ENCODE data around the gene EXOC6. TPM values are rescaled to one million over a fixed set of nuclear protein-coding genes. Genes with fewer than 3 reads are reported as not detected.

The EXOC6 gene
- total RNA-seq, 2 donors from 2014 or later: 7.0 to 10.1 TPM

GRCh38 chr10:93072225-93072712 lies 223.9 kb downstream of the EXOC6 start:
- Histone ChIP-seq H3K4me3 (peak overlapping the region in 1 of 2 donors; percentile 43), H3K27me3 (peaks cover 15 to 38% of the 10 kb centered on the region in 2 donors), H3K27ac (no peak overlapping the region), H3K36me3 (no peaks in the 10 kb centered on the region), H3K9me3 (no peaks in the 10 kb centered on the region), H3K4me1 (peaks cover 0 to 49% of the 10 kb centered on the region in 2 donors)
- TF ChIP-seq CTCF (IDR thresholded peaks at IDR 0.05): no peak
- DNase-seq (ENCODE audit: low spot score): no peak

- no peak for TF ChIP-seq CTCF (IDR thresholded peaks at IDR 0.05)
- peak; percentile 26 for DNase-seq (ENCODE audit: low spot score)
- Histone ChIP-seq H3K4me1 (peaks cover 0 to 49% of the 10 kb centered on the region in 2 donors), H3K4me3 (peak overlapping the region in 1 of 2 donors; percentile 48), H3K36me3 (no peaks in the 10 kb centered on the region), H3K9me3 (no peaks in the 10 kb centered on the region), H3K27ac (no peak overlapping the region), H3K27me3 (peaks cover 15 to 37% of the 10 kb centered on the region in 2 donors)
Measured at GRCh38 chr10:93072713-93073538, 224.6 kb downstream of the EXOC6 start.

GRCh38 chr10:93073539-93074146 lies 225.3 kb downstream of the EXOC6 start, which contains the start of gene CYP26A1:
CYP26A1 (plus strand) TSS chr10:93073893; CDS start chr10:93073935, 42 bp downstream.
- Histone ChIP-seq H3K27me3 (peaks cover 15 to 30% of the 10 kb centered on the region in 2 donors), H3K27ac (no peak within 1 kb of the TSS), H3K4me3 (peak within 1 kb of the TSS in 1 of 2 donors; percentile 48), H3K4me1 (peaks cover 0 to 42% of the 10 kb centered on the region in 2 donors), H3K9me3 (no peaks in the 10 kb centered on the region), H3K36me3 (no peaks in the 10 kb centered on the region)
- peak; percentile 9 for DNase-seq (ENCODE audit: low spot score)
- TF ChIP-seq CTCF (IDR thresholded peaks at IDR 0.05): no peak

GRCh38 chr10:93074147-93074596 lies 225.9 kb downstream of the EXOC6 start:
- TF ChIP-seq CTCF (IDR thresholded peaks at IDR 0.05): no peak
- Histone ChIP-seq H3K27me3 (peaks cover 15 to 28% of the 10 kb centered on the region in 2 donors), H3K27ac (no peak overlapping the region), H3K4me1 (peaks cover 0 to 39% of the 10 kb centered on the region in 2 donors), H3K9me3 (no peaks in the 10 kb centered on the region), H3K36me3 (no peaks in the 10 kb centered on the region), H3K4me3 (peak overlapping the region in 1 of 2 donors; percentile 48)
- peak; percentile 40 for DNase-seq (ENCODE audit: low spot score)

GRCh38 chr10:93074597-93075368 lies 226.5 kb downstream of the EXOC6 start:
- H3K4me1 ChIP-seq: peaks cover 0 to 39% of the 10 kb centered on the region in 2 donors
- no peak overlapping the region for H3K27ac ChIP-seq
- H3K4me3 ChIP-seq: no peak overlapping the region
- H3K36me3 ChIP-seq: no peaks in the 10 kb centered on the region
- peak; percentile 26 for DNase-seq (ENCODE audit: low spot score)
- H3K9me3 ChIP-seq: no peaks in the 10 kb centered on the region
- H3K27me3 ChIP-seq: peaks cover 15 to 23% of the 10 kb centered on the region in 2 donors
- TF ChIP-seq CTCF (IDR thresholded peaks at IDR 0.05): no peak
